GM18909 (cell line): Measurements from ENCODE around the gene GABBR2.

ENCODE experiments used
- ATAC-seq: cut with Tn5 transposase; IDR thresholded peaks from one replicate; pipeline ENCODE4 v1.9.1; 2021; ENCODE audit warnings: mild to moderate bottlenecking; ENCODE audit not compliant: unreplicated experiment, poor library complexity

The GABBR2 gene

GRCh38 chr9:98260635-98261034, 448.1 kb downstream of the GABBR2 start:
- ATAC-seq = no peak

GRCh38 chr9:98259791-98260190, 448.9 kb downstream of the GABBR2 start:
- ATAC-seq = no peak

GRCh38 chr9:98256756-98257155, 452.0 kb downstream of the GABBR2 start:
- ATAC-seq = no peak

- ATAC-seq = peak; percentile 92
These were observed 453.0 kb downstream of the GABBR2 start, which contains the start of gene TBC1D2 for GRCh38 chr9:98255578-98256296. Gene TBC1D2 (minus strand): TSS chr9:98255649. CDS start chr9:98255541, 108 bp downstream.

- peak; percentile 34 for ATAC-seq
These were observed 453.6 kb downstream of the GABBR2 start for GRCh38 chr9:98255061-98255577.

- no peak for ATAC-seq
These were observed 454.3 kb downstream of the GABBR2 start for GRCh38 chr9:98254228-98255060.

GRCh38 chr9:98253565-98253964, 455.2 kb downstream of the GABBR2 start:
- no peak for ATAC-seq

- ATAC-seq = no peak
These were observed 457.2 kb downstream of the GABBR2 start for GRCh38 chr9:98251551-98251950.

GRCh38 chr9:98249771-98250170, 459.0 kb downstream of the GABBR2 start:
- ATAC-seq = no peak

- ATAC-seq = no peak
These were observed 459.8 kb downstream of the GABBR2 start for GRCh38 chr9:98248737-98249474.

- ATAC-seq = no peak
These were observed 460.7 kb downstream of the GABBR2 start for GRCh38 chr9:98247831-98248657.

GRCh38 chr9:98242426-98242825, 466.3 kb downstream of the GABBR2 start:
- ATAC-seq = no peak

GRCh38 chr9:98241357-98242300, 467.1 kb downstream of the GABBR2 start:
- no peak for ATAC-seq

GRCh38 chr9:98240475-98240874, 468.3 kb downstream of the GABBR2 start:
- no peak for ATAC-seq
